ENCODE data around the gene RDM1. TPM values are rescaled to one million over a fixed set of nuclear protein-coding genes. Genes with fewer than 3 reads are reported as not detected.

The RDM1 gene
- total and polyA plus RNA-seq, 4 donors, result not detected

DNA sequence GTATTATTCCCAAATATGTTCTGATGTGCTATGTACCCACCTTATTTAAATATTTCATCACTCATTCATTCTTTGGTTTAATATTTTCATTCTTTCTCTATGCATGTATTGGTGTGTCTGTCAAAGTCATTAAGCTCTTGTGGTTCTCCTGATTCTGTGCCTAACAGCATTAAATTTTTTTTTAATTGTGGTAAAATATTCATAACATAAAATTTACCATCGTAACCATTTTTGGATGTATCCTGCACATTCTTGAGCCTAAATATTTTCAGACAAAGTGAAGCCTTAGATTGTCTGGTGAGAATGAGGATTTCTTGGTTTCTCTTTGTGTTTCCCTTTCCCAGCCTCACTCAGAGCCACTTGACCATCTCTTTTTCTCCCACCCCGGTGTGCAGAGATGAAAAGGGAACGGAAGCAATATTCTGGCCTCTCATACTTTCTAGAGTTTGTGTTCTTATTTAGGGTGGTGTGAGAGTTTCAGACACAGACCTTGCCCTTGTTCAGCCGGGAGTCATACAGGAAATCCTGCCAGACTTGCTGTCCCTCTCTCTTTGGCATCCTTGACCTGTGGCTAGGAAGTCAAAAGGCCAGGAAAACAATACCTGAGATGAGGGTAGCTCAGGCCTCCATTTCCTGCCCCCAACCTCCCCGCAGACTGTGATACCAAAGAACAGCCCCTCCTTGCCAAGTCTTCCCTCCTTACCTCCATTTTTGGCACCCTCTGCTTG is 55.3 kb downstream of the RDM1 start:
- H3K9me3 ChIP-seq (ENCODE audit: control insufficient read depth, low read length), result no peaks in the 10 kb centered on the region
- H3K4me1 ChIP-seq (ENCODE audit: control insufficient read depth in 1 of 2, insufficient read depth in 2 of 2, low read length in 2 of 2), result no peaks in the 10 kb centered on the region
- no peak overlapping the region for H3K4me3 ChIP-seq (ENCODE audit: low read length in 2 of 2)
- no peaks in the 10 kb centered on the region for H3K27me3 ChIP-seq (ENCODE audit: control insufficient read depth in 1 of 2, insufficient read depth in 2 of 2, low read length in 1 of 2)
- ATAC-seq (ENCODE audit: low FRiP score) (no peak), DNase-seq (no peak)
- intact Hi-C loops (cut with DNase I), result no loop called here
- no peaks in the 10 kb centered on the region for H3K36me3 ChIP-seq (ENCODE audit: control insufficient read depth in 1 of 2, insufficient read depth in 2 of 2, low read length in 1 of 2)
- 55 to 61% methylated on average over 5 of the region's 5 CpGs for WGBS, 2 donors
- H3K27ac ChIP-seq (ENCODE audit: low read depth in 1 of 2, low read length in 2 of 2), result no peak overlapping the region

GRCh38 chr17:35872196-35872980 is 58.2 kb downstream of the RDM1 start:
- WGBS, 2 donors, result 95% methylated on average over 12 of the region's 12 CpGs
- Histone ChIP-seq H3K4me3 (ENCODE audit: low read length in 2 of 2) (no peak overlapping the region), H3K27ac (ENCODE audit: low read depth in 1 of 2, low read length in 2 of 2) (no peak overlapping the region), H3K9me3 (ENCODE audit: control insufficient read depth, low read length) (no peaks in the 10 kb centered on the region), H3K4me1 (ENCODE audit: control insufficient read depth in 1 of 2, insufficient read depth in 2 of 2, low read length in 2 of 2) (no peaks in the 10 kb centered on the region), H3K36me3 (ENCODE audit: control insufficient read depth in 1 of 2, insufficient read depth in 2 of 2, low read length in 1 of 2) (no peaks in the 10 kb centered on the region), H3K27me3 (ENCODE audit: control insufficient read depth in 1 of 2, insufficient read depth in 2 of 2, low read length in 1 of 2) (no peaks in the 10 kb centered on the region)
- intact Hi-C loops (cut with DNase I), result no loop called here
- DNase-seq (no peak), ATAC-seq (ENCODE audit: low FRiP score) (no peak)

DNA sequence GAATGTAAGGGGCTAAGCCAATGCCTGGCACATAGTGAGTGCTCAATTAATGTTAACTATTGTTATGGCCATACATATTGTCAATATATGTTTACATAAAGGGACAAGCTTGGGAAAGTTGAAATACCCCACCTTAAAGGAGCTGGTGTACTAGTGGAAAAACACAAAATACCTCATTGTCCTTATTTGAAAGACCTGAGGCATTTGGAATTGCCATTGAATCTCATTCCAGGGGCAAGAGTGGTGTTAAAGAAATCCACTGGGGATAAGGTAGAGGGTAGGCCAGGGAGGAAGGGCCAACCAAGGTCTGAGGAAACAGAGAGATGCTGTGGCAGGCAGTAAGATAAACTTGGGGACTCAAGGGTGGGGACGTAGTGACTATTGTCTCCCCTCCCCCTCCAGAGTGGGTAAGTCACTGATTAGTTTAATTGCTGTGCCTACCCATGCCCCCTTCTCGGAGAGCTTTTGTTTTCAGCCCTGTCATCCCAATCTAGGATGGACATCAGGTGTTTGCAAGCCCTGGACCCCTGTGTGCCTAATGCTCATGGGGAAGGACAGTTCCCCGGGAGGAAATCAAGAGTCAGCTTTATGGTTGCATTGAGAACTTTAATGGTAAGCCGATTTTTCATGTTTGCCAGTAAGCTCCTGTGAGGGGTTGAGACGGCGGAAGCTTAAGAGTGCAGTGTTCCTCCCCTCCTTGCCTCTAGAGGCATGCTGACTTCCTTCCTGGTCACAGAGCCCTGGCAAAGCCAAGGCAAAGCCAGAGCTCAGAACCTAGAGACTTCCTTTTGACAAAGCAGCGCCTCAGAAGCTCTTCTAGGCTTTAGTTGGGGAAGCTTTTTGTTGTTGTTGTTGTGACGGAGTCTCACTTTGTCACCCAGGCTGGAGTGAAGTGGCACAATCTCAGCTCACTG is 59.4 kb downstream of the RDM1 start:
- Histone ChIP-seq H3K36me3 (ENCODE audit: control insufficient read depth in 1 of 2, insufficient read depth in 2 of 2, low read length in 1 of 2) (no peaks in the 10 kb centered on the region), H3K27ac (ENCODE audit: low read depth in 1 of 2, low read length in 2 of 2) (no peak overlapping the region), H3K4me3 (ENCODE audit: low read length in 2 of 2) (no peak overlapping the region), H3K9me3 (ENCODE audit: control insufficient read depth, low read length) (no peaks in the 10 kb centered on the region), H3K27me3 (ENCODE audit: control insufficient read depth in 1 of 2, insufficient read depth in 2 of 2, low read length in 1 of 2) (no peaks in the 10 kb centered on the region), H3K4me1 (ENCODE audit: control insufficient read depth in 1 of 2, insufficient read depth in 2 of 2, low read length in 2 of 2) (no peaks in the 10 kb centered on the region)
- peak; percentile 33 for ATAC-seq (ENCODE audit: low FRiP score)
- DNase-seq, result peak in 1 of 2 donors; percentile 48
- intact Hi-C loops (cut with DNase I), result no loop called here
- 84 to 86% methylated on average over 8 of the region's 8 CpGs for WGBS, 2 donors

- ATAC-seq (ENCODE audit: low FRiP score) (no peak), DNase-seq (no peak)
- Histone ChIP-seq H3K36me3 (ENCODE audit: control insufficient read depth in 1 of 2, insufficient read depth in 2 of 2, low read length in 1 of 2) (no peaks in the 10 kb centered on the region), H3K9me3 (ENCODE audit: control insufficient read depth, low read length) (no peaks in the 10 kb centered on the region), H3K4me3 (ENCODE audit: low read length in 2 of 2) (no peak within 1 kb of the TSS), H3K27ac (ENCODE audit: low read depth in 1 of 2, low read length in 2 of 2) (no peak within 1 kb of the TSS), H3K4me1 (ENCODE audit: control insufficient read depth in 1 of 2, insufficient read depth in 2 of 2, low read length in 2 of 2) (no peaks in the 10 kb centered on the region), H3K27me3 (ENCODE audit: control insufficient read depth in 1 of 2, insufficient read depth in 2 of 2, low read length in 1 of 2) (no peaks in the 10 kb centered on the region)
- 90 to 91% methylated on average over 3 of the region's 3 CpGs for WGBS, 2 donors
- intact Hi-C loops (cut with DNase I), result no loop called here
Measured at GRCh38 chr17:35868737-35869136, 61.8 kb downstream of the RDM1 start, which contains the start of gene HEATR9. HEATR9 (minus strand) TSS chr17:35868891; CDS start chr17:35868742, 149 bp downstream.

Other genes starting within 250 kb of the RDM1 start
- 1 to 10 TPM; 1.3 to 3.5 TPM for gene RASL10B, start 199.1 kb downstream of the RDM1 start, total RNA-seq
- 1 to 10 TPM in 1 of 2 donors, under 1 TPM in 1; 0.31 to 1.3 TPM for gene RASL10B, start 199.1 kb downstream of the RDM1 start, polyA plus RNA-seq
- not detected for gene GAS2L2, start 177.5 kb downstream of the RDM1 start, total RNA-seq
- under 1 TPM in 1 of 2 donors, not detected in 1; 0.05 TPM for gene GAS2L2, start 177.5 kb downstream of the RDM1 start, polyA plus RNA-seq
- not detected for gene C17orf50, start 169.9 kb downstream of the RDM1 start, total RNA-seq
- not detected for gene C17orf50, start 169.9 kb downstream of the RDM1 start, polyA plus RNA-seq
- gene MMP28, start 135.1 kb downstream of the RDM1 start, total RNA-seq, result 1 to 10 TPM; 4.5 to 6.4 TPM
- 1 to 10 TPM; 1.5 to 5.4 TPM for gene MMP28, start 135.1 kb downstream of the RDM1 start, polyA plus RNA-seq
- 100 to 1,000 TPM; 136 to 167 TPM for gene TAF15, start 121.3 kb downstream of the RDM1 start, total RNA-seq
- gene TAF15, start 121.3 kb downstream of the RDM1 start, polyA plus RNA-seq, result 100 to 1,000 TPM in 1 of 2 donors, 10 to 100 TPM in 1; 86.2 to 143 TPM
- gene HEATR9, start 61.9 kb downstream of the RDM1 start, total RNA-seq, result not detected
- not detected for gene HEATR9, start 61.9 kb downstream of the RDM1 start, polyA plus RNA-seq
- 1 to 10 TPM; 6.7 to 7.5 TPM for gene CCL5, start 50.4 kb downstream of the RDM1 start, total RNA-seq
- gene CCL5, start 50.4 kb downstream of the RDM1 start, polyA plus RNA-seq, result 1 to 10 TPM; 1.5 to 9.4 TPM
- not detected for gene LYZL6, start 12.9 kb upstream of the RDM1 start, total RNA-seq
- not detected for gene LYZL6, start 12.9 kb upstream of the RDM1 start, polyA plus RNA-seq
- gene CCL16, start 50.7 kb upstream of the RDM1 start, total RNA-seq, result 1 to 10 TPM; 1.1 to 1.9 TPM
- not detected for gene CCL16, start 50.7 kb upstream of the RDM1 start, polyA plus RNA-seq
- 100 to 1,000 TPM; 136 to 224 TPM for gene CCL14, start 56.0 kb upstream of the RDM1 start, total RNA-seq
- gene CCL14, start 56.0 kb upstream of the RDM1 start, polyA plus RNA-seq, result 1 to 10 TPM; 4.0 to 8.8 TPM
- not detected for gene CCL15, start 70.8 kb upstream of the RDM1 start, total RNA-seq
- 1 to 10 TPM in 1 of 2 donors, not detected in 1; 7.1 TPM for gene CCL15, start 70.8 kb upstream of the RDM1 start, polyA plus RNA-seq
- 1 to 10 TPM; 5.6 to 8.6 TPM for gene CCL23, start 87.2 kb upstream of the RDM1 start, total RNA-seq
- gene CCL23, start 87.2 kb upstream of the RDM1 start, polyA plus RNA-seq, result not detected
- 10 to 100 TPM in 1 of 2 donors, 1 to 10 TPM in 1; 5.6 to 39.0 TPM for gene CCL18, start 133.5 kb upstream of the RDM1 start, total RNA-seq
- 10 to 100 TPM in 1 of 2 donors, under 1 TPM in 1; 0.64 to 53.0 TPM for gene CCL18, start 133.5 kb upstream of the RDM1 start, polyA plus RNA-seq
- gene CCL3, start 159.4 kb upstream of the RDM1 start, total RNA-seq, result 10 to 100 TPM in 1 of 2 donors, 1 to 10 TPM in 1; 6.6 to 17.9 TPM
- gene CCL3, start 159.4 kb upstream of the RDM1 start, polyA plus RNA-seq, result 10 to 100 TPM in 1 of 2 donors, 1 to 10 TPM in 1; 4.0 to 38.3 TPM
- gene CCL4, start 173.1 kb upstream of the RDM1 start, total RNA-seq, result 10 to 100 TPM in 1 of 2 donors, 1 to 10 TPM in 1; 6.4 to 12.5 TPM
- 10 to 100 TPM in 1 of 2 donors, 1 to 10 TPM in 1; 1.9 to 13.5 TPM for gene CCL4, start 173.1 kb upstream of the RDM1 start, polyA plus RNA-seq
- 10 to 100 TPM in 1 of 2 donors, 1 to 10 TPM in 1; 5.0 to 13.8 TPM for gene TBC1D3B, start 245.9 kb upstream of the RDM1 start, total RNA-seq
- gene TBC1D3B, start 245.9 kb upstream of the RDM1 start, polyA plus RNA-seq, result 1 to 10 TPM in 1 of 2 donors, not detected in 1; 5.1 TPM

All from aorta (tissue), 5 donors.